Inflammatory macrophage treated with lipopolysaccharide for 1 hour (primary cell): ENCODE results near the gene CACNA2D1.

ENCODE experiments used
- DNase-seq, 2 donors: peaks; one replicate each; pipeline ENCODE4 v3.0.0-alpha.2; 2020 to 2022

The CACNA2D1 gene

GRCh38 chr7:82443547-82444219 lies at the start of gene CACNA2D1:
Gene CACNA2D1, minus strand, starts transcription at chr7:82443777.
- no peak for DNase-seq

GRCh38 chr7:82481499-82482097 lies 38.0 kb upstream of the CACNA2D1 start:
- DNase-seq: peak in 1 of 2 donors; percentile 45

- no peak for DNase-seq
These were observed 34.3 kb upstream of the CACNA2D1 start for GRCh38 chr7:82477733-82478515.

- no peak for DNase-seq
These were observed 29.4 kb upstream of the CACNA2D1 start for GRCh38 chr7:82472966-82473365.

GRCh38 chr7:82471351-82472020 lies 27.9 kb upstream of the CACNA2D1 start:
- no peak for DNase-seq

GRCh38 chr7:82469207-82469606 lies 25.6 kb upstream of the CACNA2D1 start:
- no peak for DNase-seq

GRCh38 chr7:82468435-82468834 lies 24.9 kb upstream of the CACNA2D1 start:
- no peak for DNase-seq

- no peak for DNase-seq
These were observed 23.4 kb upstream of the CACNA2D1 start for GRCh38 chr7:82467020-82467419.

GRCh38 chr7:82464372-82464771 lies 20.8 kb upstream of the CACNA2D1 start:
- no peak for DNase-seq

GRCh38 chr7:82455295-82455694 lies 11.7 kb upstream of the CACNA2D1 start:
- no peak for DNase-seq

- DNase-seq: no peak
These were observed 7.2 kb upstream of the CACNA2D1 start for GRCh38 chr7:82450759-82451158.

GRCh38 chr7:82449910-82450309 lies 6.3 kb upstream of the CACNA2D1 start:
- no peak for DNase-seq

- DNase-seq: no peak
These were observed 3.3 kb upstream of the CACNA2D1 start for GRCh38 chr7:82446897-82447296.

- DNase-seq: no peak
These were observed 1.7 kb upstream of the CACNA2D1 start for GRCh38 chr7:82445271-82445670.

- DNase-seq: no peak
These were observed 788 bp upstream of the CACNA2D1 start for GRCh38 chr7:82444220-82444909.

- DNase-seq: no peak
These were observed 486 bp downstream of the CACNA2D1 start for GRCh38 chr7:82443036-82443546.

GRCh38 chr7:82442492-82443035 lies 1.0 kb downstream of the CACNA2D1 start:
- no peak for DNase-seq

- DNase-seq: no peak
These were observed 1.7 kb downstream of the CACNA2D1 start for GRCh38 chr7:82441669-82442478.

GRCh38 chr7:82438521-82438920 lies 5.1 kb downstream of the CACNA2D1 start:
- DNase-seq: no peak

GRCh38 chr7:82435769-82436168 lies 7.8 kb downstream of the CACNA2D1 start:
- no peak for DNase-seq

GRCh38 chr7:82434275-82435022 lies 9.1 kb downstream of the CACNA2D1 start:
- DNase-seq: no peak
